ENCODE results near the gene FRMD4A. TPM values are rescaled to one million over a fixed set of nuclear protein-coding genes. Genes with fewer than 3 reads are reported as not detected.
A peak's percentile ranks its signal among the peaks of the same experiment; 100 is the strongest.

The FRMD4A gene
- total RNA-seq, 4 donors from 2014 or later, result 4.4 to 7.1 (median 5.2) TPM

DNA sequence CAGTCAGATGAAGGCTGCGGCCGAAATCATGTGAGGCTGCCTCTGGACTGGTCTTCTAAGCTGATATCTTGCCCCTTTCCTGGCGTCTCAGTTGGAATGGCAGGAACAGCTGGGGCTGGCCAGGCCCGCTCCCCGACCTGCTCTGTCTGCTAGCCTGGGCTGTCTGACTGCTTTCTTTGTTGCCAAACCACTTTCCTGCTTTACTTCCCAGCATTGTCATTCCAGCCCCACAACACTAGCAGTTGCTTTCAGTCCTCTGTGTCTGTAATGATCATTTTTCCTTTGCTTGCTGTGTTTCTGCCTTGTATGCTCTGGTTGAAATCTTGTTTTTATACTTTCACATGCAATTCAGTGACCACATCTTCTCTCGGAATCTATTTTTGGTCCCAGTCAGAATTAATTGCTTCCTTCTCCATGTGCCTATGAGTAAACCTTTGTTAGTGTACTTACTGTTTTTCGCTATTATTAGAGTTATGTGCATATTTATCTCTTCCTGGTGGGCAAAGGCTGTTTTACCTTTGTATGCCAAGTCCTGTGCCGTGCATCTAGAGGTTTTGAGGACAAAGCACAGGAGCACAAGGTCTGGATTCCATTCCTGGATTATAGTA is 722.4 kb downstream of the FRMD4A start:
- H3K27ac ChIP-seq, result peak overlapping the region; percentile 63 to 83 (median 75)
- DNase-seq, result peak in 1 of 2 donors; percentile 78

DNA sequence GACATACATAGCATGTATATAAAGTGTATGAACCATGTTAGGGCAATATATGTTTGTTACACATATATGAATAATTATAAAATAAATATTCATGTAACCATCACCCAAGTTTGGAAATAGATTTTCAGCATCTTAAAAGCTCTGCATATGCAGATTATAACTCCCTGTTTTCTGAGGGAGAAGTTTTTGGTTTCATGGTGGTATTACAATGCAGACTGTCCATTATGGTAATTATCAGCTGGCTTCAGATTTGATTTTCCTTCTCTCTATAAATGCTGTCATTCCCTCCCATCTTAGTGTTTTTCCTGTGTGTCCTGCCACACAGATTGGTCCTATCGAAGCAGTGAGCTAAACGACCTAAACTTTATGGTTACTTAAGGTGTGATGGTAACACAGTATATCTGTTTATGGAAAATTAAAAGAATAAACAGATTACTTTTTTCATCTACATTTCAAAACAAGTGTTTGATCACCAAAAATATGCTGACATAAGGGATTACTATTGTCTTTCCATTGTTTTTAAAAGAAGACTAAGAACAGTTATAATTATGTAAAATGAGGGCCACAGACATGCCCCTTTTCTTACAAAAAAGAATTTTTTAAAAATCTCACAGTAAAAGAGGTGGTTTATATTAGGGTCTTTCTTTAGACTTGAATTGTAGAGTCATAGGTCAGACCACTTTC is 726.2 kb downstream of the FRMD4A start:
- peaks cover 9 to 18% of the 10 kb centered on the region in 2 donors for H3K4me1 ChIP-seq
- intact Hi-C loops (cut with DNase I; ENCODE audit: low total_unique reads), result no loop called here
- DNase-seq (no peak), ATAC-seq (no peak)
- H3K36me3 ChIP-seq, result peaks cover 0 to 25% of the 10 kb centered on the region in 2 donors
- TF ChIP-seq, protein P1, sequence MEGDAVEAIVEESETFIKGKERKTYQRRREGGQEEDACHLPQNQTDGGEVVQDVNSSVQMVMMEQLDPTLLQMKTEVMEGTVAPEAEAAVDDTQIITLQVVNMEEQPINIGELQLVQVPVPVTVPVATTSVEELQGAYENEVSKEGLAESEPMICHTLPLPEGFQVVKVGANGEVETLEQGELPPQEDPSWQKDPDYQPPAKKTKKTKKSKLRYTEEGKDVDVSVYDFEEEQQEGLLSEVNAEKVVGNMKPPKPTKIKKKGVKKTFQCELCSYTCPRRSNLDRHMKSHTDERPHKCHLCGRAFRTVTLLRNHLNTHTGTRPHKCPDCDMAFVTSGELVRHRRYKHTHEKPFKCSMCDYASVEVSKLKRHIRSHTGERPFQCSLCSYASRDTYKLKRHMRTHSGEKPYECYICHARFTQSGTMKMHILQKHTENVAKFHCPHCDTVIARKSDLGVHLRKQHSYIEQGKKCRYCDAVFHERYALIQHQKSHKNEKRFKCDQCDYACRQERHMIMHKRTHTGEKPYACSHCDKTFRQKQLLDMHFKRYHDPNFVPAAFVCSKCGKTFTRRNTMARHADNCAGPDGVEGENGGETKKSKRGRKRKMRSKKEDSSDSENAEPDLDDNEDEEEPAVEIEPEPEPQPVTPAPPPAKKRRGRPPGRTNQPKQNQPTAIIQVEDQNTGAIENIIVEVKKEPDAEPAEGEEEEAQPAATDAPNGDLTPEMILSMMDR (IDR thresholded peaks at IDR 0.05 in 4 of 5, conservative IDR thresholded peaks at IDR 0.05 in 1 of 5), result no peak
- TF ChIP-seq POLR2A (IDR thresholded peaks at IDR 0.05), result no peak
- H3K9me3 ChIP-seq, result no peaks in the 10 kb centered on the region
- H3K4me3 ChIP-seq, result no peak overlapping the region
- in situ Hi-C loops (cut with MboI; ENCODE audit: low sequenced_read_pairs in 4 of 4), result no loop called here
- H3K27me3 ChIP-seq, result no peaks in the 10 kb centered on the region
- H3K27ac ChIP-seq, result no peak overlapping the region

More for the DNA sequence above, 722.4 kb downstream of the FRMD4A start:
- Histone ChIP-seq H3K9me3 (no peaks in the 10 kb centered on the region), H3K4me3 (peak overlapping the region in 2 of 4 donors; percentile 1 to 2), H3K27me3 (no peaks in the 10 kb centered on the region), H3K4me1 (peaks cover 16 to 25% of the 10 kb centered on the region in 2 donors), H3K36me3 (peaks cover 0 to 34% of the 10 kb centered on the region in 2 donors)
- TF ChIP-seq, protein P1 (IDR thresholded peaks at IDR 0.05 in 4 of 5, conservative IDR thresholded peaks at IDR 0.05 in 1 of 5), result no peak
- TF ChIP-seq POLR2A (IDR thresholded peaks at IDR 0.05), result no peak
- peak; percentile 77 to 96 for ATAC-seq
- intact Hi-C loops (cut with DNase I; ENCODE audit: low total_unique reads), result no loop called here
- in situ Hi-C loops (cut with MboI; ENCODE audit: low sequenced_read_pairs in 4 of 4), result no loop called here

DNA sequence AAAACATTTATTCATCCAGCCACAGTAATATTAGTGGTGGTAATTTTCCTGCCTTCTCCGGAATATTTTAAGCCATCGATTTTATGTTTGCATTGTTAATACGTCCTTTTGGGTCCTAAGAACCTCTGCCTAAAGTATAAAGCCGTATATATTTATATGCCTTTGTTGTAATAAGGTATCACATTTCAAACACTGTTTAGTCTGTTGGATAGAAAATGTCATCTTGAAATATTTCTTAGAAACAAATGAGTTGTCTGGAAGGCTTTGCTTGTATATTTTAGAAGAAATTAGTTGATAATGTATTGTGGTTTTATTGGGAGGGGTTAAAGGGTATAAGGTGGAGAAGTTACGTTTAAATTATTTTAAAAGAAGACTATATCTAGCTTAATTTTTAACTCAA is 732.8 kb downstream of the FRMD4A start:
- peaks cover 0 to 18% of the 10 kb centered on the region in 2 donors for H3K36me3 ChIP-seq

DNA sequence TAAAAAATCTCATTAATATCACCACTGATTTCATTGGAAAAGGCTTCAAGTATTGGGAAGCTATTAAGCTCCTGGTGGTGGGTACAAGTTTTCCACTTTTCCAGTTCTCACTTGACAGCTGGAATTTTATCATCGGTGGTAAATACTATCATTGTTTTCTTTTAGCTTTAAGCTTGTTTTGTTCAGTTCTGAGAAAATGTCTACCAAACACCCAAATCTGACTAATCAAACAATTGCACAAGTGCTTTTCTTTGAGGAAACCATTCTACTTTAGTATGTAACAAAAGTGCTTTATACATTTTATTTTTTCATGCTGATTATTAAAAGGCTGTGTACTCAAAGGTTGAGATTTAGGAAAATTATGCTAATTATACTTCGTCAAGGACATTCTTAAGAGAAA is 736.1 kb downstream of the FRMD4A start:
- DNase-seq, result no peak
- H3K27ac ChIP-seq, result no peak overlapping the region
- no peaks in the 10 kb centered on the region for H3K27me3 ChIP-seq
- ATAC-seq, result no peak
- in situ Hi-C loops (cut with MboI; ENCODE audit: low sequenced_read_pairs in 4 of 4), result loop anchor here in 1 of 4 donors (25.0 kb wide), 1 partner anchor 232 kb away; no protein-coding TSS in a partner anchor
- no peak overlapping the region for H3K4me3 ChIP-seq
- peaks cover 0 to 12% of the 10 kb centered on the region in 2 donors for H3K4me1 ChIP-seq
- peaks cover 0 to 3% of the 10 kb centered on the region in 2 donors for H3K36me3 ChIP-seq
- TF ChIP-seq POLR2A (IDR thresholded peaks at IDR 0.05), result no peak
- TF ChIP-seq, protein P1 (IDR thresholded peaks at IDR 0.05 in 4 of 5, conservative IDR thresholded peaks at IDR 0.05 in 1 of 5), result no peak
- no peaks in the 10 kb centered on the region for H3K9me3 ChIP-seq
- intact Hi-C loops (cut with DNase I; ENCODE audit: low total_unique reads), result no loop called here

More for the DNA sequence above, 732.8 kb downstream of the FRMD4A start:
- intact Hi-C loops (cut with DNase I; ENCODE audit: low total_unique reads) (no loop called here), in situ Hi-C loops (cut with MboI; ENCODE audit: low sequenced_read_pairs in 4 of 4) (loop anchor here in 1 of 4 donors (25.0 kb wide), 1 partner anchor 236 kb away; no protein-coding TSS in a partner anchor)
- no peak for ATAC-seq
- no peaks in the 10 kb centered on the region for H3K27me3 ChIP-seq
- no peak for TF ChIP-seq POLR2A (IDR thresholded peaks at IDR 0.05)
- TF ChIP-seq, protein P1 (IDR thresholded peaks at IDR 0.05 in 4 of 5, conservative IDR thresholded peaks at IDR 0.05 in 1 of 5), result no peak
- no peaks in the 10 kb centered on the region for H3K4me1 ChIP-seq
- no peak overlapping the region for H3K27ac ChIP-seq
- H3K9me3 ChIP-seq, result no peaks in the 10 kb centered on the region
- DNase-seq, result no peak
- no peak overlapping the region for H3K4me3 ChIP-seq
